HepG2 (cell line): ENCODE results near the gene WDR76. TPM values are rescaled to one million over a fixed set of nuclear protein-coding genes. Genes with fewer than 3 reads are reported as not detected.

Source experiments
- ARID4A ChIP-seq: sonication (generic); formaldehyde crosslinking; IDR thresholded peaks from 2 replicates; pipeline ENCODE4 v1.5.0; 2020; ENCODE audit warnings: mild to moderate bottlenecking, missing genetic modification reagents, borderline replicate concordance
- BHLHE40 ChIP-seq: IDR thresholded peaks from 2 replicates; pipeline ENCODE4 v1.6.1; 2011; ENCODE audit warnings: low read length, improper control_type of control experiment
- GATAD2A ChIP-seq: IDR thresholded peaks from 2 replicates; pipeline ENCODE4 v1.6.1; 2016
- JDP2 ChIP-seq: sonication (generic); formaldehyde crosslinking; IDR thresholded peaks from 2 replicates; pipeline ENCODE4 v1.8.1; 2022; ENCODE audit warnings: missing genetic modification reagents, borderline replicate concordance
- KDM4B ChIP-seq: sonication (generic); formaldehyde crosslinking; IDR thresholded peaks from 2 replicates; pipeline ENCODE4 v1.4.0; 2020; ENCODE audit warnings: missing genetic modification reagents
- PHF8 ChIP-seq: sonication (generic); formaldehyde crosslinking; IDR thresholded peaks from 2 replicates; pipeline ENCODE4 v1.5.0; 2020; ENCODE audit warnings: missing genetic modification reagents
- SIN3B ChIP-seq: fragments of 150-350 bp; IDR thresholded peaks from 2 replicates; pipeline ENCODE4 v1.6.1; 2014; ENCODE audit warnings: low read length
- ZBTB46 ChIP-seq: sonication (generic); formaldehyde crosslinking; IDR thresholded peaks from 2 replicates; pipeline ENCODE4 v1.4.0; 2020; ENCODE audit warnings: mild to moderate bottlenecking, missing genetic modification reagents, borderline replicate concordance
- ZFP36L1 ChIP-seq: sonication (generic); formaldehyde crosslinking; IDR thresholded peaks from 2 replicates; pipeline ENCODE4 v1.8.0; 2022; ENCODE audit warnings: mild to moderate bottlenecking, missing genetic modification reagents, moderate library complexity
- ZFP91 ChIP-seq: sonication (generic); formaldehyde crosslinking; IDR thresholded peaks from 2 replicates; pipeline ENCODE4 v1.9.0; 2022; ENCODE audit warnings: missing genetic modification reagents, mild to moderate bottlenecking, borderline replicate concordance
- ZFX ChIP-seq: sonication (generic); formaldehyde crosslinking; IDR thresholded peaks from 2 replicates; pipeline ENCODE4 v1.4.0; 2020; ENCODE audit warnings: mild to moderate bottlenecking, low read depth, missing genetic modification reagents, moderate library complexity
- ZFY ChIP-seq: sonication (generic); formaldehyde crosslinking; IDR thresholded peaks from 2 replicates; pipeline ENCODE4 v1.4.0; 2020; ENCODE audit warnings: missing genetic modification reagents
- ZNF143 ChIP-seq: sonication (generic); formaldehyde crosslinking; IDR thresholded peaks from 2 replicates; pipeline ENCODE4 v1.4.0; 2020; ENCODE audit warnings: missing genetic modification reagents
- ZNF251 ChIP-seq: sonication (generic); formaldehyde crosslinking; IDR thresholded peaks from 2 replicates; pipeline ENCODE4 v1.9.0; 2021; ENCODE audit warnings: mild to moderate bottlenecking, missing genetic modification reagents
- ZNF326 ChIP-seq: sonication (generic); formaldehyde crosslinking; IDR thresholded peaks from 2 replicates; pipeline ENCODE4 v1.4.0; 2020; ENCODE audit warnings: missing genetic modification reagents, borderline replicate concordance
- ZNF530 ChIP-seq: sonication (generic); formaldehyde crosslinking; IDR thresholded peaks from 2 replicates; pipeline ENCODE4 v1.5.0; 2020; ENCODE audit warnings: low read depth, mild to moderate bottlenecking, missing genetic modification reagents
- ZNF557 ChIP-seq: sonication (generic); formaldehyde crosslinking; IDR thresholded peaks from 2 replicates; pipeline ENCODE4 v1.4.0; 2020; ENCODE audit warnings: missing genetic modification reagents
- polyA plus RNA-seq, 8 experiments: library from polyadenylated mRNA; depleted of rRNA in 3 of 8; stranded (reverse) in 7 of 8; unstranded in 1 of 8; fragments of >200 nt; fragmentation: Illumina TruSeq in 4 of 8; extraction: Trizol in 4 of 8; gene quantifications; 2 replicates each; pipeline versions ENCODE4 v1.2.1 to v1.2.3, GENCODE V29; 2011 to 2016; ENCODE audit warnings: low read depth in 4 of 8, missing spikeins in 1 of 8, mixed read lengths in 1 of 8; ENCODE audit not compliant: insufficient read depth in 1 of 8
- total RNA-seq, 5 experiments: library from RNA; depleted of rRNA; stranded (reverse); fragments of >200 nt; fragmentation: Illumina TruSeq; extraction: Trizol; gene quantifications; 2 replicates each; pipeline ENCODE4 v1.2.3, GENCODE V29; 2016; ENCODE audit warnings: low read depth in 1 of 5
- TF ChIP-seq, protein P1 (sequence below): sonication (generic); formaldehyde crosslinking; IDR thresholded peaks from 2 replicates; pipeline ENCODE4 v1.9.0; 2021; ENCODE audit warnings: missing genetic modification reagents, borderline replicate concordance
- TF ChIP-seq, protein P2 (sequence below): IDR thresholded peaks from 2 replicates; pipeline ENCODE4 v1.6.1; 2016; ENCODE audit warnings: missing biosample characterization, missing genetic modification reagents, low read depth

WDR76 gene
- total and polyA plus RNA-seq, 2 of the 13 experiments (the other 11 are each of a cell fraction or from before 2014, with no cell fraction given) = 1.1 to 9.7 TPM

DNA sequence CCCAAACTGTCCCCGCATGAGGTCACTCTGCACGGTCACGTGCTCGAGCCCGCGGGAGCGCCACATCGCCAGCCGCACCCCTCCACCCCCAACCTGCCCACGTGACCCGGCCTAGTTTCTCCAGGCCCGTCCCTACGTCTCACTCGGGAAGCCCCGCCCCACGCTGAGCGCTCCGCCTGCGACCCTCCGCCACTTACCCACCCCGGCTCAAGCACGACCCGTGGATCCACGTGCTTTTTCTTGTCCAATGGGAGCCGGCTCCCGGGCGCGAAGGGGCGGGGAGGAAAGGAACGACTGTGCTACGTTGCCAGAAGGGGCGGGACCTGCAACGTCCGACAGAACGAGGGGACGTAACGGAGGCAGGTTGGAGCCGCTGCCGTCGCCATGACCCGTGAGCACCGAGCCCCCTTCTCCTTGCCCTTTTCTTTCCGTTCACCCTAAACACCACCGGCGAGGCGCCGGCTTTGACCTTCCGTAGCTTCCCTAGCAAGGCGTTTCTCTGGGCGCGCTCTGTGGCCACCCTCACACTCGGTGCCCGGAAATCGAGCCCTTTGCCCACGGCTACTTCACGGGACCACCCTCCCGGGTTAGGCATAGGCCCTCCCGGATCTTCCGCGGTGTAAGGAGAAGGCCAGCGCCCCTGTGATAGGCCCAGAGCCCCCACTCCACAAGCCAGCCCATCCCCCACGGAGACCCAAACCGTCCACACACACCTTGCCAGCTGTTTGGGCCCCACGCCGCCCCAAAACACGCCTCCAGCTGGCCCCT, 34.6 kb upstream of the WDR76 start, which contains the start of gene SERF2 (continued):
- TF ChIP-seq ZBTB46 (CRISPR knock-in tag) = no peak
- no peak for TF ChIP-seq ZNF251
- peak; percentile 88 for TF ChIP-seq PHF8 (CRISPR knock-in tag)
- TF ChIP-seq BHLHE40 = peak; percentile 96
- TF ChIP-seq, protein P1, sequence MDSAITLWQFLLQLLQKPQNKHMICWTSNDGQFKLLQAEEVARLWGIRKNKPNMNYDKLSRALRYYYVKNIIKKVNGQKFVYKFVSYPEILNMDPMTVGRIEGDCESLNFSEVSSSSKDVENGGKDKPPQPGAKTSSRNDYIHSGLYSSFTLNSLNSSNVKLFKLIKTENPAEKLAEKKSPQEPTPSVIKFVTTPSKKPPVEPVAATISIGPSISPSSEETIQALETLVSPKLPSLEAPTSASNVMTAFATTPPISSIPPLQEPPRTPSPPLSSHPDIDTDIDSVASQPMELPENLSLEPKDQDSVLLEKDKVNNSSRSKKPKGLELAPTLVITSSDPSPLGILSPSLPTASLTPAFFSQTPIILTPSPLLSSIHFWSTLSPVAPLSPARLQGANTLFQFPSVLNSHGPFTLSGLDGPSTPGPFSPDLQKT (CRISPR knock-in tag) = no peak
- TF ChIP-seq ZNF143 (CRISPR knock-in tag) = 0 out of 2 replicates have a peak, but pooled peaks have one; percentile 17
- TF ChIP-seq ZFY = peak; percentile 66
- no peak for TF ChIP-seq ZNF530 (CRISPR knock-in tag)
- TF ChIP-seq ZFP36L1 = 0 out of 2 replicates have a peak, but pooled peaks have one; percentile 15
- TF ChIP-seq ZFX (CRISPR knock-in tag) = peak; percentile 74
- TF ChIP-seq ZFP91 (CRISPR knock-in tag) = no peak; the same call in 1 of the 2 replicates
- TF ChIP-seq, protein P2, sequence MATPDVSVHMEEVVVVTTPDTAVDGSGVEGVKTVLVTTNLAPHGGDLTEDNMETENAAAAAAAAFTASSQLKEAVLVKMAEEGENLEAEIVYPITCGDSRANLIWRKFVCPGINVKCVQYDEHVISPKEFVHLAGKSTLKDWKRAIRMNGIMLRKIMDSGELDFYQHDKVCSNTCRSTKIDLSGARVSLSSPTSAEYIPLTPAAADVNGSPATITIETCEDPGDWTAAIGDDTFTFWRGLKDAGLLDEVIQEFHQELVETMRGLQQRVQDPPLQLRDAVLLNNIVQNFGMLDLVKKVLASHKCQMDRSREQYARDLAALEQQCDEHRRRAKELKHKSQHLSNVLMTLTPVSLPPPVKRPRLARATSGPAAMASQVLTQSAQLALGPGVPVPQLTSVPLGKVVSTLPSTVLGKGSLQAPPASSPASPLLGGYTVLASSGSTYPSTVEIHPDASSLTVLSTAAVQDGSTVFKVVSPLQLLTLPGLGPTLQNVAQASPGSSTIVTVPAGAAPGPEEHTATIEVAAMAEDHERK (CRISPR knock-in tag) = peak; percentile 72
- 0 out of 2 replicates have a peak, but pooled peaks have one; percentile 2 for TF ChIP-seq ZNF557 (CRISPR knock-in tag)
- no peak for TF ChIP-seq KDM4B (CRISPR knock-in tag)
- TF ChIP-seq JDP2 (CRISPR knock-in tag) = no peak
- TF ChIP-seq SIN3B = no peak
- no peak for TF ChIP-seq ZNF326 (CRISPR knock-in tag)
- peak; percentile 90 for TF ChIP-seq ARID4A (CRISPR knock-in tag)
- no peak for TF ChIP-seq GATAD2A (CRISPR knock-in tag)
